H9 (cell line): ENCODE results near the gene UNC13C. TPM values are rescaled to one million over a fixed set of nuclear protein-coding genes. Genes with fewer than 3 reads are reported as not detected.

Experiments used
- DNase-seq: peaks from one replicate; pipeline ENCODE4 v3.0.0-alpha.2; 2017
- H2AFZ ChIP-seq: one replicate; pipeline ENCODE4 v1.6.1; 2013; ENCODE audit warnings: mild to moderate bottlenecking, low read length, control low read depth, moderate library complexity
- H2AK5ac ChIP-seq: 2 replicates; pipeline ENCODE4 v1.6.1; 2013; ENCODE audit warnings: low read length, control low read depth, mixed read lengths; ENCODE audit not compliant: insufficient read length
- H2BK120ac ChIP-seq: one replicate; pipeline ENCODE4 v1.6.1; 2013; ENCODE audit warnings: low read depth, mild to moderate bottlenecking, low read length, control low read depth, inconsistent platforms; ENCODE audit not compliant: poor library complexity, severe bottlenecking
- H2BK12ac ChIP-seq: 2 replicates; pipeline ENCODE4 v1.6.1; 2013; ENCODE audit warnings: low read length, control low read depth, mixed read lengths, low read depth; ENCODE audit not compliant: insufficient read length
- H2BK15ac ChIP-seq: 2 replicates; pipeline ENCODE4 v1.6.1; 2013; ENCODE audit warnings: low read depth, low read length, control low read depth
- H2BK20ac ChIP-seq: one replicate; pipeline ENCODE4 v1.6.1; 2013; ENCODE audit warnings: low read depth, mild to moderate bottlenecking, low read length, control low read depth, inconsistent platforms; ENCODE audit not compliant: poor library complexity, severe bottlenecking
- H2BK5ac ChIP-seq: 2 replicates; pipeline ENCODE4 v1.6.1; 2013; ENCODE audit warnings: low read length, control low read depth, mixed read lengths; ENCODE audit not compliant: insufficient read length
- H3K14ac ChIP-seq: 2 replicates; pipeline ENCODE4 v1.6.1; 2013; ENCODE audit warnings: low read length, control low read depth; ENCODE audit not compliant: insufficient read depth
- H3K18ac ChIP-seq: 2 replicates; pipeline ENCODE4 v1.6.1; 2013; ENCODE audit warnings: low read depth, mild to moderate bottlenecking, mixed read lengths, low read length, control low read depth; ENCODE audit not compliant: insufficient read length
- H3K23ac ChIP-seq: 2 replicates; pipeline ENCODE4 v1.6.1; 2013; ENCODE audit warnings: low read length, control low read depth, mixed read lengths, low read depth; ENCODE audit not compliant: insufficient read length
- H3K23me2 ChIP-seq: 2 replicates; pipeline ENCODE4 v1.6.1; 2013; ENCODE audit warnings: low read depth, mild to moderate bottlenecking, mixed read lengths, low read length, control low read depth; ENCODE audit not compliant: insufficient read length, poor library complexity, severe bottlenecking
- H3K27ac ChIP-seq: 2 replicates; pipeline ENCODE4 v1.5.1; 2013; ENCODE audit warnings: low read length, control low read depth, mixed read lengths, low read depth; ENCODE audit not compliant: insufficient read length
- H3K27me3 ChIP-seq: 2 replicates; pipeline ENCODE4 v1.6.1; 2013; ENCODE audit warnings: low read length, control low read depth, inconsistent platforms; ENCODE audit not compliant: insufficient read depth
- H3K4ac ChIP-seq: 2 replicates; pipeline ENCODE4 v1.6.1; 2013; ENCODE audit warnings: low read depth, mild to moderate bottlenecking, control low read depth, inconsistent platforms, low read length, moderate library complexity
- H3K4me1 ChIP-seq: 2 replicates; pipeline ENCODE4 v1.6.1; 2013; ENCODE audit warnings: low read length, control low read depth, inconsistent platforms; ENCODE audit not compliant: insufficient read depth
- H3K4me2 ChIP-seq: 2 replicates; pipeline ENCODE4 v1.6.1; 2013; ENCODE audit warnings: low read length, control low read depth, mixed read lengths; ENCODE audit not compliant: insufficient read length, insufficient read depth
- H3K56ac ChIP-seq: 2 replicates; pipeline ENCODE4 v1.6.1; 2013; ENCODE audit warnings: low read depth, mild to moderate bottlenecking, mixed read lengths, low read length, control low read depth; ENCODE audit not compliant: insufficient read length
- H3K79me1 ChIP-seq: 2 replicates; pipeline ENCODE4 v1.6.1; 2013; ENCODE audit warnings: low read depth, mild to moderate bottlenecking, moderate library complexity, low read length, control low read depth, inconsistent platforms; ENCODE audit not compliant: insufficient read depth, poor library complexity, severe bottlenecking
- H3K79me2 ChIP-seq: 2 replicates; pipeline ENCODE4 v1.6.1; 2013; ENCODE audit warnings: low read length, control low read depth, inconsistent platforms; ENCODE audit not compliant: insufficient read depth
- H3K9ac ChIP-seq: 2 replicates; pipeline ENCODE4 v1.6.1; 2013; ENCODE audit warnings: low read length, control low read depth, mixed read lengths; ENCODE audit not compliant: insufficient read length; ENCODE audit errors: extremely low read depth
- H3K9me3 ChIP-seq: one replicate; pipeline ENCODE4 v1.6.1; 2013; ENCODE audit warnings: low read depth, low read length, inconsistent platforms; ENCODE audit not compliant: control insufficient read depth
- H3T11ph ChIP-seq: one replicate; pipeline ENCODE4 v1.6.1; 2013; ENCODE audit warnings: mild to moderate bottlenecking, low read length, control low read depth, inconsistent platforms
- H4K20me1 ChIP-seq: one replicate; pipeline ENCODE4 v1.6.1; 2013; ENCODE audit not compliant: control insufficient read depth, insufficient read length, insufficient read depth
- H4K5ac ChIP-seq: 2 replicates; pipeline ENCODE4 v1.6.1; 2013; ENCODE audit warnings: low read depth, mild to moderate bottlenecking, mixed read lengths, low read length, control low read depth; ENCODE audit not compliant: insufficient read length
- H4K8ac ChIP-seq: replicated peaks from 2 replicates; pipeline ENCODE4 v1.6.1; 2013; ENCODE audit warnings: low read length, control low read depth, mixed read lengths, low read depth; ENCODE audit not compliant: insufficient read length
- H4K91ac ChIP-seq: 2 replicates; pipeline ENCODE4 v1.6.1; 2013; ENCODE audit warnings: low read depth, mild to moderate bottlenecking, moderate library complexity, mixed read lengths, low read length, control low read depth; ENCODE audit not compliant: insufficient read length
- H3K27ac Mint-ChIP-seq, 3 experiments: 2 replicates in 2 of 3; 3 replicates in 1 of 3; pipeline ENCODE4 v1.8.0; 2020 to 2021; ENCODE audit warnings: mixed read lengths in 3 of 3, mild to moderate bottlenecking in 1 of 3, moderate library complexity in 1 of 3
- H3K27me3 Mint-ChIP-seq: 2 replicates; pipeline ENCODE4 v1.8.0; 2021; ENCODE audit warnings: low read depth, mild to moderate bottlenecking, moderate library complexity, mixed read lengths
- H3K36me3 Mint-ChIP-seq, 3 experiments: 2 replicates in 2 of 3; 3 replicates in 1 of 3; pipeline ENCODE4 v1.8.0; 2020 to 2021; ENCODE audit warnings: low read depth in 3 of 3, mixed read lengths in 3 of 3; ENCODE audit not compliant: insufficient read depth in 1 of 3
- H3K4me1 Mint-ChIP-seq, 2 experiments: 2 replicates each; pipeline ENCODE4 v1.8.0; 2020; ENCODE audit warnings: mixed read lengths in 2 of 2
- H3K4me3 Mint-ChIP-seq, 2 experiments: 2 replicates in 1 of 2; 3 replicates in 1 of 2; pipeline ENCODE4 v1.8.0; 2020 to 2021; ENCODE audit warnings: mild to moderate bottlenecking in 2 of 2, mixed read lengths in 2 of 2, moderate library complexity in 1 of 2
- H3K9me3 Mint-ChIP-seq, 2 experiments: 2 replicates in 1 of 2; 3 replicates in 1 of 2; pipeline ENCODE4 v1.8.0; 2020; ENCODE audit warnings: mild to moderate bottlenecking in 2 of 2, mixed read lengths in 2 of 2, moderate library complexity in 1 of 2
- CTCF ChIP-seq: fragments of 200-600 bp; sonication (generic); conservative IDR thresholded peaks from 3 replicates; pipeline ENCODE4 v1.8.0; 2021; ENCODE audit warnings: antibody characterized with exemption, mild to moderate bottlenecking
- WGBS: extraction: QIAGEN DNeasy Blood & Tissue Kit; methylation state at CpG from one replicate; pipeline ENCODE4 v1.1.7; 2013; ENCODE audit warnings: missing lambda C conversion rate, low lambda C conversion rate, mixed read lengths; ENCODE audit not compliant: insufficient read length; ENCODE audit errors: extremely low coverage; 5-methylcytosine and 5-hydroxymethylcytosine counted together
- long read RNA-seq: library from polyadenylated mRNA; unstranded; transcript quantifications from one replicate; pipeline ENCODE4 v2.0.0, GENCODE V29; 2020
- total RNA-seq: library from RNA; stranded (reverse); gene quantifications from 2 replicates; pipeline ENCODE4 v1.2.1, GENCODE V29; 2021

UNC13C gene
- total RNA-seq: 0.02 TPM in 1 of 2 replicates, not detected in the other
- long read RNA-seq: 0 reads

- Histone ChIP-seq H3K27me3 (no peaks in the 10 kb centered on the region; the same call in 1 of the 2 replicates), H3K23me2 (peaks cover 7% of the 10 kb centered on the region), H2BK20ac (no peak within 1 kb of the TSS), H2BK15ac (no peak within 1 kb of the TSS), H3K9me3 (no peaks in the 10 kb centered on the region), H3K56ac (no peak within 1 kb of the TSS), H4K20me1 (no peaks in the 10 kb centered on the region), H2AK5ac (no peak within 1 kb of the TSS), H3K4me2 (peak within 1 kb of the TSS; percentile 72), H3K79me1 (no peaks in the 10 kb centered on the region), H3K27ac (no peak within 1 kb of the TSS), H3K14ac (no peak within 1 kb of the TSS; the same call in 1 of the 2 replicates), H4K91ac (no peak within 1 kb of the TSS), H4K5ac (no peak within 1 kb of the TSS), H3K79me2 (no peaks in the 10 kb centered on the region), H2BK5ac (no peak within 1 kb of the TSS), H3T11ph (no peak within 1 kb of the TSS), H2BK120ac (no peak within 1 kb of the TSS), H3K18ac (no peak within 1 kb of the TSS), H4K8ac (no peak within 1 kb of the TSS), H2BK12ac (no peak within 1 kb of the TSS), H3K9ac (peak within 1 kb of the TSS; percentile 29), H3K4ac (no peak within 1 kb of the TSS), H2AFZ (peak within 1 kb of the TSS; percentile 50), H3K4me1 (no peaks in the 10 kb centered on the region), H3K23ac (no peak within 1 kb of the TSS)
- Mint-ChIP-seq H3K4me3 (peak within 1 kb of the TSS; percentile 60 to 85), H3K27me3 (peaks cover 39% of the 10 kb centered on the region), H3K27ac (no peak within 1 kb of the TSS; a peak in 1 of 7 replicates), H3K9me3 (no peaks in the 10 kb centered on the region), H3K36me3 (no peaks in the 10 kb centered on the region), H3K4me1 (peaks cover 11 to 14% of the 10 kb centered on the region in 2 experiments)
- no CpG with 5 or more reads among the region's 30 CpGs for WGBS
- DNase-seq: peak; percentile 71
- peak; percentile 19; the same call in 1 of the 3 replicates for TF ChIP-seq CTCF
Observed at GRCh38 chr15:53978253-53978906, at the start of gene UNC13C. UNC13C (plus strand) TSS chr15:53978441; CDS start chr15:54012904, 34,463 bp downstream.
